HG03442 (cell line): ENCODE results near the gene PRKCA.

ENCODE experiments used
- ATAC-seq: cut with Tn5 transposase; IDR thresholded peaks from one replicate; pipeline ENCODE4 v1.9.1; 2021; ENCODE audit warnings: mild to moderate bottlenecking, moderate library complexity; ENCODE audit not compliant: unreplicated experiment

PRKCA gene

GRCh38 chr17:66783656-66784381 is 481.4 kb downstream of the PRKCA start:
- ATAC-seq: no peak

GRCh38 chr17:66784621-66785364 is 482.4 kb downstream of the PRKCA start:
- no peak for ATAC-seq

- ATAC-seq: no peak
Observed at GRCh38 chr17:66786107-66786506, 483.7 kb downstream of the PRKCA start.

GRCh38 chr17:66787914-66788313 is 485.5 kb downstream of the PRKCA start:
- ATAC-seq: no peak

GRCh38 chr17:66789093-66789492 is 486.7 kb downstream of the PRKCA start:
- no peak for ATAC-seq

DNA sequence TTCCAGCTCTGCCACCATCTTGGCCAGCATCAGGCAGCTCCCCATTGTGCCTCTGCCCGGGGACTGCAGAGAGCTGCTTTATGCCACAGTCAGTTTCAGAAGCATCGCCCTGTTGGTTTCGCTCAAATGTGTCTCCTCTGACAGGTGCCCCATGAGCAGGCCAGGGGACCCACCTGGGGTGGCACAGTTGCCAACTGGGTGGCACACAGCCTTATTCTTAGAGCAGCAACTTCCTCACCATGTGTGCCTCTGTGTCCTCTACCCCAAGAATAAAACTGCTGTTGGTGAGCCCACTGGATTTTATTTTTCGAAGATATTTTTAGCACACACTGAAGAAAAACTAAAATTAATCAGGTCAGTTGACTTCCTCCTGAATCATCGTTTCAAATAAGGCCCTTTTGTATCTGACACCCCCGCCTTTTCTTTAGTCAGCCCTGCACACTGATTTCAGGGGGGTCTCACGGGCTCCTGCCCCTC is 487.6 kb downstream of the PRKCA start:
- ATAC-seq: no peak

DNA sequence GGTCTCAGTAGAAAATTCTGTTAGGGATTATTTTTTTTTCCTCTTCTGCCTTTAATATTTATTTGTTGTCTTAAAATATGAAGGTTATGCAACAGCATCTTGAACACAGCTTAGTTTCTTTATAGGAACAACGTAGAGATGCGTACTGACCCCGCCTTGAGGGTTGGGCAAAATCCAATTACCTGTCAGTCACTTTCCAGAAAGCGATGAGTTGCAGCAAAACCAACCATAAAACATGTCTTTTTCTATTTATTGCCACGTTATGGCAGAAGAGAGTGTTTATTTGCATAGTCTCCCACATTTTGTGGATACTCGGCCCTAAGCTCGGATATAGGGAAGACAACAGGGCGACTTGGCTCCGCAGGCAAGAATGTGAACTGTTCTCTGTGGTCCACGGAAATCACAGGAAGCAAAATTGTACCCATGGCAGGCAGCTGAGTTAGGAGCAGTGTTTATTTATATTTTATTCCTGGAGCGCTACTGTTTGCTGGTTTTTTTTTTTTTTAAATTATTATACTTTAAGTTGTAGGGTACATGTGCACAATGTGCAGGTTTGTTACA is 488.2 kb downstream of the PRKCA start:
- ATAC-seq: no peak

GRCh38 chr17:66791347-66791746 is 488.9 kb downstream of the PRKCA start:
- no peak for ATAC-seq

DNA sequence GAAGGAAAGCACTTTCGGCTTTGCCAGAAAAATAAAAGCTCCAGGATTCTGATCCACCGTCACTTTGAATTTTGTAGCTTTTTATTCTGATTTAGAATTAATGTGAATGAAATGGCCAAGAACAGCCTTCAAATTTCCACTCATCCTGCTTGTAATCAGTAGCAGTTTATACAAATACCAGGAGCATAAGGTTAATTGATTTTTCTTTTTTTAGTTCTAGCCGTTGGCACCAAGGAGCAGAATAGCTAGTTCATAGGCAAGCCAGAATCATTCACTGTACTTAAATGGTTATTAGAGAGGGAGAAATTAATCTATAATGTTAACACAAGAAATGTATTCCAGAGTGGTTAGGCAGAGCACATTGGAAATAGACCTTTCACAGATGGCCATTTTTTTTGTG is 491.4 kb downstream of the PRKCA start:
- ATAC-seq: no peak

DNA sequence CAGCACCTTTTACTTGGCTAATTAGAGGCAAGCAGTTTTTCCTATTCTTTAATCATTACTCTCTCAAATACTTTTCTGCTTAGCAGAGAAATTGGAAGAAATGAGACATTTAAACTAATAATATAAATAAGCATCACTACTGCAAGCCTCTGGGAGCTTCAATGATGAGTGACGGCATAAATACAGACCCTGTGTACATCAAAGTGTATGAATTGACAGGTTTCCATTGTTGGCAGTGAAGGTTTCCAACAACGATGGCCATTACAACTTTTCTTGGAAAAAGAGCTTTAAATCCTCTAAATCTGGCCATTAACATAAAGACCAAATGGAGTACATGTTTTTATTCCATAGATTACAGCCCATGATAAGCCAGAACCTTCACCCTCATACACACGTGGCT is 493.1 kb downstream of the PRKCA start:
- no peak for ATAC-seq

DNA sequence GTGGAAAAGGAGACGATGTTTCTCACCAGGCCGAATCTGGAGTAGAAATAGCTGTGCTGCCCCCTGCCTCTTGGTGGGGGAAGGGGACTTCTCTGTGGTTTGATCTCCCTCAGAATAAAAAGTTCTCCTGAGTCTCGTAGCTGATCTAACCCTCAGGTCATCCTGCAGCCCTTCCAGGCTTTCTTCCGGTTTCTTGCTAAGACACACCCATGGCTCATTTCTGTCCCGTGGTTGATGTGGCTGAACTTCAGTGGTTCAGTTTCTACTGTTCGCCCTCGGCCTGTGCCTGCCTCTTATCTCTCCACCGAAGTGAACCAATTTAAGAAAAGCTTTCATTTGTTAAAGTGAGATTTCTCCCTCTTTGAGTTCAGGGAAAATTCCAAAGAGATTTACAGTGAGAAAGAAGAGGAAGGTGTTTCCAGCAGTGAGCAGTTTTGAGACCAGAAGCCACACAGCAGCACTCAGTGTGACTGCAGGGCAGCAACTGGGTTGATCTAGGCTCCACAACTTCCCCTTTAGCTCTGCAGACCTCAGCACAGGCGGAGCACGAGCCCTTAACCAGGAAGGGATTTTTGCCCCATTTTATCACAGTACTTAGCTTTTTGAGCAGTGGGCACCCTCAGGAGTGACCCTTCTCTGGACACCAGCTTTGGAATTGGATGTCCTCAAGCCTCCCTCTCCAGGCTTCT is 497.6 kb downstream of the PRKCA start:
- ATAC-seq: no peak

GRCh38 chr17:66803474-66803951 is 501.1 kb downstream of the PRKCA start:
- ATAC-seq: no peak

GRCh38 chr17:66805567-66805966 is 503.2 kb downstream of the PRKCA start:
- ATAC-seq: no peak

- ATAC-seq: no peak
Observed at GRCh38 chr17:66807182-66807581, 504.8 kb downstream of the PRKCA start.

DNA sequence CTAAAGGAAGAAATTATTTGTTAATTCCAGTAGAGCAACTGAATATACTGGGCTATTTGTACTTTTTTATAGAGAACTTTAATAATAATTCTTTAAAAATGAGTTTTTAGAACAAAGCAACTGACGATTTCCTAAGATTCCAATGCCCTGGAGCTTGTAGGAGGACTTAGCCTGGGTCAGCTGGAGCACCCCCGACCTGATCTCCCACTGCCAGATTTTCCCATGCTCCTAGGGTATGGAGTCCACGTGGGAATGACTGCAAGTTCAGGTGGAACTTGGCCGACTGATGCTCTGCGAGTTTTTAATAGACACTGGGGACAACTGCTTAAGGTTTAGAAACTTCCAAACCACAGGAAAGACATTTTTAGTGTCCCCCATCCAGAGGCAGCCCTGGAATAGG is 507.0 kb downstream of the PRKCA start:
- no peak for ATAC-seq

DNA sequence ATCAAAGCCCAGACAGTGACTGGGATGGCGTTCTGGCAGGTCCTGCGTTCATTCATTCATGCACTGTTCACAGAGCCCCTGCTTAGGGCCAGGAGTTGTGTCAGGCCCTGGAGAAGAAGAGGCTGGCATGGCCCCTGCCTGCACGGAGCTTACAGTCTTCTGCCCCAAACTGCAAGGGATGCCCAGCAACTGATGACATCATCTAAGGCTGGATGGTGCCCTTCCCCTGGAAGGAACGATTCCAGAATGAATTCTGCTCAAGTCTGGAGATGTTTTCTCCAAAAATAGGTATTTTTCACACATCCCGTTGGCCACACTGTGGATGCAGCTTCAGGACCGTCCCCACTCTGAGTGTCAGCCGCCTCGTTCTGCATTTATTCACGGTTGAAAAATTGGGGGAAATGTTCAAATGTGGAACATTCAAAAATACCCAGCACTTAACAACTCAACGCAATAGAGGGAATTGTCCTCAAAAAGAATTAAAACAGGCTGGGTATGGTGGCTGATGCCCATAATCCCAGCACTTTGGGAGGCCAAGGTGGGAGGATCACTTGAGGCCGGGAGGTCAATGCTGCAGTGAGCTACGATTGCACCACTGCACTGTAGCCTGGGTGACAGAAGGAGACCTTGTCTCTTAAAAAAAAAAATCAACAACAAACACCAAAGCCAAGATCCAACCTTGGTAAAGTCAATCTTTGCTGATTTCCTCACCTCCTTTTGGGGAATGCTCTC is 508.7 kb downstream of the PRKCA start:
- ATAC-seq: no peak

DNA sequence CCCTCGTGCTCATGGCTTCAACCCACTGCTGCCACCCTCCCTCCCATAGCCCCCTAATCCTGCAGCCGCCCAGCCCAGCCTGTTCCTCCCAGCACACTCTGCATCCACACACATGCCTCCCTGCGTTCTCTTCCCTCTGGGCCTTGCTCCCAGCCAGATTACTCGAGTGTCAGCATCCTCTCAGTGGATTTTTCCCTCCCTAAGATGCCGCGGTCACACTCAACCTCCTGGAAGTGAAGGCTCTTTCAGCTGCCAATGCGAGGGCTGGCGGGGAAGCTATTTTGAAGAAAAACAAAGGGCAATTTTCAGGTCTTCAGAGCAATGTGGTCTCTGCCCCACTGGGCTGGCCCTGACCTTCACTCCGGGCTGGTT is 509.3 kb downstream of the PRKCA start:
- ATAC-seq: no peak

GRCh38 chr17:66812571-66812970 is 510.2 kb downstream of the PRKCA start:
- ATAC-seq: no peak

DNA sequence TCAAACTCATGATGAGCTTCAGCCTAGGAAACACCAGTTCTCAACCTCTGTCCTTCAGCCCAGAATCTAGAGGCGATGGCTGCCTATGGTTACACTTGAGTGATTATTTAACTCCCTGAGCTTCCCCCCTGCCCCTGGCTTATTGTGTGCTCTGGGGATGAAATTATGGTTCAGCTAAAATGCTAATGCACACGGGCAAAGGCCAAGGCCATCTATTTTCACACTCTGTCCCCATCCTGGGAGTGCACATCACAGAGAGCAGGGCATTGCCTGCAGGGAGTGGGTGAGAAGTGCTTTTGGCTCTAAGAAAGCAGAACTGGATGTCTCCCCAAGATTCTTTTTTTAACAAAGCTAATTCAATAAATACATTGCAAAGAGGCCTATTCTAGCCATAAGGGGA is 510.9 kb downstream of the PRKCA start:
- ATAC-seq: no peak

DNA sequence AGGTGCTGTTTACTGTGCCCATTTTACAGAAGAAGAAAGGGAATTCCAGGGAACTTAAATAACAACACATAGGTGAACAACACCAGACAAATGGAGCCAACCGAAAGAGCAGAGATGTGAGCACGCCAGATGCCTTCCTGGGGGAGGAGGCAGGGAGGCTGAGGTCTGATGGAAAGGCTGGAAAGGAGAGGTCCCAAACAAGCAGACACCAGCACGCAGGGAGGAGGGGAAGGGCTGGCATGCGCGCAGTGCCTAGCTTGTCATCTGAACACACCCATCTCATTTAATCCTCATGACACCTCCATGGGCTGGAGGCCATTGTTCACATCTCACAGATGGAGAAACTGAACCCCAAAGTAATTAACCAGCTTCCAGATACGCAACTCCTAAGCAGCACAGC is 511.6 kb downstream of the PRKCA start:
- no peak for ATAC-seq

DNA sequence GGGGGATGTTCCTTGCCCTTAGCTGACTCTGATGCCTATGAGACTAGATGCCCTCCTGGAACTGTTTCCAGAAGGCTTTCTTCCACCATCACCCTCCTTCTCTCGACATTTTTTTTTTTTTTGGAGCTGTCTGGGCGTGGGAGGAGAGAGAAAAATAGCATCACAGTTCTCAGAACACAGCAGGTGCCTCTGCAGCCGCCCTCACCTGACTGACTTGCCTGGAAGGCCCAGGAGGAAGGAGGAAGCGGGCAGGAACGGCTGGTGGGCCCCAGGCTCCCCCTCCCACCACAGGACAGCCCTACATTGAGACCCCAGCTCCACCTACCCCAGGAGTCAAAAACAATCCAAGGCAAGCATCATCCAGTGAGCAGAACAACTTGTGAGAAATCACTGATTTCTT is 512.2 kb downstream of the PRKCA start:
- ATAC-seq: no peak
